Measurements from ENCODE around the gene KCTD12. TPM values are rescaled to one million over a fixed set of nuclear protein-coding genes. Genes with fewer than 3 reads are reported as not detected.

KCTD12 gene
- total and polyA plus RNA-seq, 12 donors = 12.5 to 80.8 (median 44.9) TPM

DNA sequence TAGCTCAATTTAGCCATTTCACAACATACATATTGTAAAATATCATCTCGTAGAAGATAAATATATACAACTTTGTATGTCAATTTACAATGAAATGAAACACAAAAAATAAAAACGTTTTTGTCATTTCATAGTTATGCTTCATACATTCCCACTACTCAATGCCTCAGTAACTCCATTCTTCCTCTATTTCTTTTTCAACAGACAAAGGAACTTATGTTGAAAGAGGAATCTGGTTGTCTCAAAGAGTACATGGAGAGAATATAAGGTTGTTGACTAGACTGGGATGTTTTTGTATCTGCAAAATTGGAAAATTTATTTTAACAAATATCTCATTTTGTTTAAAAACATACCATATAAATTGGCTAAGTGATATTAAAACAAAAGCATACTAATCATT, 12.8 kb downstream of the KCTD12 start:
- no peaks in the 10 kb centered on the region for H3K27me3 ChIP-seq
- no peak for DNase-seq
- intact Hi-C loops (cut with DNase I) = no loop called here
- no peak overlapping the region for H3K4me3 ChIP-seq
- no peaks in the 10 kb centered on the region for H3K9me3 ChIP-seq (replicated peaks in 1 of 3)
- TF ChIP-seq, protein P1, sequence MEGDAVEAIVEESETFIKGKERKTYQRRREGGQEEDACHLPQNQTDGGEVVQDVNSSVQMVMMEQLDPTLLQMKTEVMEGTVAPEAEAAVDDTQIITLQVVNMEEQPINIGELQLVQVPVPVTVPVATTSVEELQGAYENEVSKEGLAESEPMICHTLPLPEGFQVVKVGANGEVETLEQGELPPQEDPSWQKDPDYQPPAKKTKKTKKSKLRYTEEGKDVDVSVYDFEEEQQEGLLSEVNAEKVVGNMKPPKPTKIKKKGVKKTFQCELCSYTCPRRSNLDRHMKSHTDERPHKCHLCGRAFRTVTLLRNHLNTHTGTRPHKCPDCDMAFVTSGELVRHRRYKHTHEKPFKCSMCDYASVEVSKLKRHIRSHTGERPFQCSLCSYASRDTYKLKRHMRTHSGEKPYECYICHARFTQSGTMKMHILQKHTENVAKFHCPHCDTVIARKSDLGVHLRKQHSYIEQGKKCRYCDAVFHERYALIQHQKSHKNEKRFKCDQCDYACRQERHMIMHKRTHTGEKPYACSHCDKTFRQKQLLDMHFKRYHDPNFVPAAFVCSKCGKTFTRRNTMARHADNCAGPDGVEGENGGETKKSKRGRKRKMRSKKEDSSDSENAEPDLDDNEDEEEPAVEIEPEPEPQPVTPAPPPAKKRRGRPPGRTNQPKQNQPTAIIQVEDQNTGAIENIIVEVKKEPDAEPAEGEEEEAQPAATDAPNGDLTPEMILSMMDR (IDR thresholded peaks at IDR 0.05) = no peak
- no peak for TF ChIP-seq POLR2A (IDR thresholded peaks at IDR 0.05)
- no peaks in the 10 kb centered on the region for H3K4me1 ChIP-seq (replicated peaks in 1 of 2)
- H3K27ac ChIP-seq = no peak overlapping the region
- H3K36me3 ChIP-seq (replicated peaks in 1 of 2) = no peaks in the 10 kb centered on the region
- whole genome bisulfite sequencing, 4 donors = 58 to 68% (median 59%) methylated on average over 2 of the region's 2 CpGs

DNA sequence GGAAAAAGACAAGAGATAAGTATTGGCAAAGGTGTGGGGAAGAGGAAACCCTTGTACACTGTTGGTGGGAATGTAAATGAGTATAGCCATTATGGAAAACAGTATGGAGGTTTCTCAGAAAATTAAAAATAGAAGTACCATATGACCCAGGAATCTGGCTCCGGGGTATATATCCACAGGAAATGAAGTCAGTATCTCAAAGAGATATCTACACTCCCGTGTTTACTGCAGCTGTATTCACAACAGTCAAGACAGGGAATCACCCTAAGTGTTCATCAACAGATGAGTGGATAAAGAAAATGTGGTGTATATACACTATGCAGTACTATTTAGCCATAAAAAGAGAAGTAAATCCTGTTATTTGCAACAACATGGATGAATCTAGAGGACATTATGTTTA, 13.5 kb downstream of the KCTD12 start:
- no peaks in the 10 kb centered on the region for H3K4me1 ChIP-seq (replicated peaks in 1 of 2)
- no peaks in the 10 kb centered on the region for H3K36me3 ChIP-seq (replicated peaks in 1 of 2)
- 56 to 71% (median 63%) methylated on average over 2 of the region's 2 CpGs for WGBS, 4 donors
- H3K9me3 ChIP-seq (replicated peaks in 1 of 3) = no peaks in the 10 kb centered on the region
- no peak for DNase-seq
- H3K27me3 ChIP-seq = no peaks in the 10 kb centered on the region
- TF ChIP-seq, protein P1 (IDR thresholded peaks at IDR 0.05) = no peak
- TF ChIP-seq POLR2A (IDR thresholded peaks at IDR 0.05) = no peak
- intact Hi-C loops (cut with DNase I) = no loop called here
- H3K4me3 ChIP-seq = no peak overlapping the region
- no peak overlapping the region for H3K27ac ChIP-seq

- Histone ChIP-seq H3K4me3 (no peak overlapping the region), H3K27me3 (no peaks in the 10 kb centered on the region), H3K9me3 (replicated peaks in 1 of 3) (no peaks in the 10 kb centered on the region), H3K36me3 (replicated peaks in 1 of 2) (no peaks in the 10 kb centered on the region), H3K4me1 (replicated peaks in 1 of 2) (no peaks in the 10 kb centered on the region), H3K27ac (no peak overlapping the region)
- DNase-seq = no peak
- intact Hi-C loops (cut with DNase I) = no loop called here
- 88 to 92% (median 88%) methylated on average over 3 of the region's 3 CpGs for WGBS, 4 donors
- TF ChIP-seq POLR2A (IDR thresholded peaks at IDR 0.05) = no peak
- TF ChIP-seq, protein P1 (IDR thresholded peaks at IDR 0.05) = no peak
These were observed 14.8 kb downstream of the KCTD12 start for GRCh38 chr13:76871432-76871831.

GRCh38 chr13:76868371-76868770, 17.8 kb downstream of the KCTD12 start:
- H3K4me3 ChIP-seq = no peak overlapping the region
- H3K27me3 ChIP-seq = no peaks in the 10 kb centered on the region
- no peaks in the 10 kb centered on the region for H3K36me3 ChIP-seq (replicated peaks in 1 of 2)
- no peaks in the 10 kb centered on the region for H3K9me3 ChIP-seq (replicated peaks in 1 of 3)
- H3K27ac ChIP-seq = no peak overlapping the region
- no peak for DNase-seq
- intact Hi-C loops (cut with DNase I) = no loop called here
- no peak for TF ChIP-seq POLR2A (IDR thresholded peaks at IDR 0.05)
- TF ChIP-seq, protein P1 (IDR thresholded peaks at IDR 0.05) = no peak
- H3K4me1 ChIP-seq (replicated peaks in 1 of 2) = no peaks in the 10 kb centered on the region
